Fibroblast of skin of right biceps (primary cell): ENCODE data around the gene OTULIN.
A peak's percentile ranks its signal among the peaks of the same experiment; 100 is the strongest.

Experiments
- DNase-seq: peaks from one replicate; pipeline ENCODE4 v3.0.0-alpha.2; 2013

OTULIN gene

DNA sequence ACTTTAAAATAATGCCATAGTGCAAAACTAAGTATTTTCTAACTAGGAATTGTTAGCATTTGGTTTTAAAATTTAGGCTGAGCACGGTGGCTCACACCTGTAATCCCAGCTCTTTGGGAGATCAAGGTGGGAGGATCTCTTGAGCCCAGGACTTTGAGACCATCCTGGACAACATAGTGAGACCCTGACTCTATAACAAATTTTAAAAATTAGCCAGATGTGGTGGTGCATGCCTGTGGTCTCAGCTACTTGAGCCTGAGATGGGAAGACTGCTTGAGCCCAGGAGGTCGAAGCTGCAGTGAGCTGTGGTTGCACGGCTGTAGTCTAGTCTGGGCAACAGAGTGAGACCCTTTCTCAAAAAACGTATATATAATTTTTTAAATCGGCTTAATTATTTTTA, 4.9 kb downstream of the OTULIN start:
- no peak for DNase-seq

DNA sequence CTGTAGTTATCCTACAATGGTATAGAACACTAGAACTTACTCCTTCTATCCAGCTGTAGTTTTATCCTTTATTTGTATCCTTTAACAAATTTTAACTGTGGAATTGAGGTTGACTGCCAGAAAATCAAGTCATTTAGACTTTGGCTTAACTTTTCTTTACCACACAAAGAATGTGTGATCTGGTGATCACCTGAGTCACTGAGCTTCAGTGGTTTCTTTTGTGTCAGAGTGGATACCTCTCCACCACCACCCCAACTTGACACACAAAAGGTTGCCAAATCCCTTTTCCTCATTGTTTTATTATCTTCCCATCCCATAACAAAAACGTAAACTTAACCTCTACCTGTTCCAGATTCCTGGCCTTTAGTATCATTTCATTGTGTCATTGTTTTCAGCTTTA, 5.5 kb downstream of the OTULIN start:
- DNase-seq: peak; percentile 32

DNA sequence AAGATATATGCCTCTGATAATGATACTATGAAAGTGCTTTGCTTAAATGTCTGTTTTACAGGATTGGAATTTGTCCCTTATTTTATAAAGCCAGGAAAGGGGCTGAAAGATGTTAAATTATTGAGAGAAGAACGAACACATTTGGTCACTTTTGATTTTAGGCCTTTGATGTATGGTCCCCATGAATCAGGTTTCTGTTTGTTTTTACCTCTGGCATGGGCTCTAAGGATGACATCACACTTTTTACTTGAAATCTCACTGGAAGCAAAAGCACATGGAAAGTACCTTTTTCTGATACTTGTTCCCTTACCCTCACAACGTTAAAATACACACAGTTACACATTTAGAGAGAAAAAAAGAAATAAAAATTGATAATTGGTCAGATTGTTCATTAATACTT, 6.9 kb downstream of the OTULIN start:
- DNase-seq: no peak

DNA sequence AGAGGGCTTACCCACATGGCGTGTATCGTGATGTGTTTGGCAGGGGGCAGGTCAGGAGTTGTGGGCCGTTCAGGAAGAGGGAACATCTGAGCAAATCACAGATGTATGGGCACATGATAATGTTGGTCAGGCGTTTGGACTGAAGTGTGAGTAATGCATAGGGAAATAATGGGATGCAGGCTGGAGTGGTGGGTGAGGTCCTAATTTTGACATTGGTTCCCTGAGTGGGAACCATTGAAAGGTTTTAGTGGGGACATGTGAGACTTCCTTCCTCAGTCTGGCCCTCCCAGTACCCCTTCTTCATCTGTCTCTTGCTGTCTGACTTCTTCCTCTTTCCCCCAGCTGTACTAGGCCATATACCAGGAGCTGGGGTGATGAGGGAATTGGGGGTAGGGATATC, 7.6 kb downstream of the OTULIN start:
- no peak for DNase-seq

DNA sequence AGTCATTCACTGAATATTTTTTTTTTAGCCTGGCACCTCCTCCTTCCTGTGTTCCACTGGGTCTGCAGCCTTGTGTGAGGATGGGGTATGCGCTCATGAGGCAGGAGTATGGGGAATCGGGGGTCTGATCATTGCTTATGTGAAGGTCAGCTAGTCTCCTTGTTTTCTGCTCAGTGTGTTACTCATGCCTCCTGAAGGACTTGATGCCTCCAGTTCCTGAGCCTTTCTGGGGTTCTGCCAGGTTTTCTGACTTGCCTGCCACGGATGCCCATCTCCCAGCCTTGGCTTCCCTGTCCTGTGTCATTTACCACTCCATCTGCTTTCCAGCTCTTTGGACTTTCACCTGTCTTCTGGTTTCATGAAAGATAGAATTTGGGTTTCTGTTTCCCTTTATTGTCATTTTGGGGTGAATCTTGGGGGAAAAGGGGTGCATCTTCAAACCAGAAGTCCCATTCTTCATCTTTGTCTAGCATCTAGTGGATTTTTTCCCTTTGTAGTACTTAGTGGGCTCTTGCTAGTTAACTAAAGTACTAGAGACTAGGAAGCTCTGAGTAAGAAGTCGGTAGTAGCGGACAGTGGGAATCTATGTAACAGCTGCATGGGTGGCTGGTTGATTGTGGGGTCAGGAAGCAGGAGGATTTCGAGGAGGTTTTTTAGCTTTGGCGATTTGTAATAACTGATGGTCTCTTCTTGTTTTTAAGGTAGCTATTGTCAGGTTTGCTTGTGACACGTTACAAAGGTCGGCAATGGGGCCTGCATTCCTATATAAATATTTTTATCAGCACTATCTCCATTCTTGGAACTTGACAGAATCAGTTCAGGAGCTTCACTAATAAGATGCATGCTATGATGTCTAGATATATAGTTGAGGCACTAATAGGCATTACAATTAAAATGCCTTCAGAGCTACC, 8.2 kb downstream of the OTULIN start:
- DNase-seq: peak; percentile 29

DNA sequence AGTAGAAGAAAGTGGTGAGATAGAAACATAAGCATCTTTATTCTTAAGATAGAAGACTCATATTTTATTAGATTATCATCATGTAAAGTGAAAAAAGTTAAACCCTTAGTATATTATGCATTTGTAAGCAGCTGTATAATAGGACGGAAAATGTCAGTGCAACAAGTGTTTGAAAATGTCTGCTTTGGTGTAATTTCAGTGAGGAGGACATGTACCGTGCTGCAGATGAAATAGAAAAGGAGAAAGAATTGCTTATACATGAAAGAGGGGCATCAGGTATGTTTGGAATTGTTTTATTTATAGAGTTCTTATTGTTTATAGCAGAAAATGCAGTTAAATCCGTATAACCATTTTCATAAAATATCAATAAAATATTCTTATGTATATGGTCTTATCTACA, 8.9 kb downstream of the OTULIN start:
- no peak for DNase-seq

DNA sequence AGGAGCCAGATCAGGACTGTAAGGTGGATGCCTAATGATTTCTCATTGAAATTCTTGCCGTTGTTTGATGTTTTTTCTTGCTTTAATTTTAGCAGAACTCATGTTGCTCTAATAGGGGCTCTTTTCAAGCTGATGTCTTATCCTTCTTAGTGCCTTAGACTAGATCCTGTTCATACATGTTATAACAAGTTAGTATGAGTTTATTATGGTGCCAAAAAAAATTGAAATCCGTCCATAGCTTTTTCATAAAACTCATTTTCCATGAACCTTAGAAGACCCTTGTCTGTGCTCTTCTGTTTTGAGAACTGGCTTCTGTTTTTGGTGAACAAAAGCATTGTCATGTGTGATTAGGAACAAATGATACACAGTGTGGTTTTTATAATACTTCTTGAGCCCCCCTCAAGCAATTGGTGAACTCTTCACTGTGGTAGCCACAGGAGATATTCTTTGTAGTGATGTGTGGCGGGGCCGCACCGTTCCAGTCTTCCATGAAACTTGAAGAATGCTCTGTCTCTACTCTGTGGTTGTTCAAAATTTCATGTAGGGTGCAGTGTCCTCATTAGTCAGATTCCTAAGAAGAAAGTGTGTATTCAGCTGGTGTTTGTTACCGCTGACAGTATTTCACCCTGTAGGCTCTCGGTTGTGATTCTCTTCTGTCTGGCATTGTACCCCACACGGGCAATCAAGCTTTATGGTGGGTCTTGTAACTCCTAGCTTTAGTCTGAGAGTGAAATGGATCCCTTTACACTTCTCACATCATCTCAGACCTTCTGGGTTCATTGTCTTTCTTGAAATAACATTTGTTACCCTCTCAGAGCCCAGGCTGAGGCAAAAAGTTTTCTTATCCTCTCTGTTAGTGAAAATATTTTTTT, 10.7 kb downstream of the OTULIN start:
- peak; percentile 11 for DNase-seq

DNA sequence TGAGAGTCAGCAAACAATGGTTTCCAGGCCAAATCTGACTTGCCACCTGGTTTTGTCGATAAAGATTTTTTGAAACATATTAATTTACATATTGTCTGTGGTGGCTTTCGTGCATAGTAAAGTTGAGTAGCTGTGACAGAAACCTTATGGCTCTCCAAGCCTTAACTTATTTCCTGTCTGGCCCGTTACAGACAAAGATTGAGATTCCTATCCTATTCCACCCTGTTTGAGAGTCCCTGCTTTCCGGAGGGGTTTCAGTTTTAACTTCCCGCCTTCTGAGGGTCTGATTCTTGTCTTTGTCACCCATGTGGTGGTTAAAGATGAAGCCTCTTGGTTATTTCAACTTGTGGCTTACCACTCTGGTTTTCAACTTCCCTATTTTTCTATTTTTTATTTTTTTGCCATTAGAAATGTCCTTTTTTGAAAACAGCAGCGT, 11.4 kb downstream of the OTULIN start:
- DNase-seq: no peak

DNA sequence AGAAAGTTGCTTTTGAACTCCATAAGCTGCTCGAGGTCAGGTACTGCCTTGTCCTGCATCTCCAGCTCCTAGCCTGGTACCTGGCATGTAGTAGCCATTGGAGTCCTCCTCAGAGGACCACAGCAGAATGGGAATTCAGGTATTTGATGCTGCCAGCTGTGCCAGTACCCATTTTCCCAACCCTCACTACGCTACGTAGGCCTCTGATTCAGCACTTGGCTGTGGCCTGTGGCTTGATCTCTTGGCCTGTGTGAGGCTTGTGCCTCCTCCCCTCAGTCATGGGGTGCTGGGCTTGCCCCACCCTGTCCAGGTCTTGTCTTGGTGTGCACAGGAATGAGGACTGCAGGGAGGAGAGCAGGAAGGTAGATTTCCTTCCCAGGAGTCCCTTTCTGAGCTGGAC, 11.8 kb downstream of the OTULIN start:
- no peak for DNase-seq

DNA sequence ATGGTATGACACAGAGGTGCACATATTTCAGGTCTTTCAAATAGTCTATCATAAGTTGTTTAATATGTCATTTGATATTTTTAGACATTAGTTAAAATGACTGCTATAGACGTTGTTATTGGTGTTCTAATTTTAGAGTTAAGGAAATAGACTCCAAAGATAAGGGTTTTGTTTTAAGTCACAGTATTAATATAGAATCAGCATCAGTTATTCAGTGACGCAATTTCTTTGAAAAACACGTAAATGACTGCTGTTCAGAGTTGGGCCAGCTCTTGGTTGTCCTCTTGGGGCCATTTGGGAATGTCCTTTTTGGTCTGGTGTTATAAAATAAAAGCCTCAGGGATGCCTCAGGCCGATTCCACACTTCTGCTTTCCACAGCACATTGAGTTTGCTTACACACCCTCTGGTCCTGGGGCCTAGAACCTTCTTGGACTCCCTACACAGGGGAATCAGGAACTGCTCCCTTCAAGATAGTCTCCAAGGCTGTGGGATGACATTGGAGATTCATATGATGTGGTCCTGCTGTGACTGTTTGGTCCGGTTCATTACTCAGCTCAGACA, 14.3 kb downstream of the OTULIN start:
- DNase-seq: no peak

DNA sequence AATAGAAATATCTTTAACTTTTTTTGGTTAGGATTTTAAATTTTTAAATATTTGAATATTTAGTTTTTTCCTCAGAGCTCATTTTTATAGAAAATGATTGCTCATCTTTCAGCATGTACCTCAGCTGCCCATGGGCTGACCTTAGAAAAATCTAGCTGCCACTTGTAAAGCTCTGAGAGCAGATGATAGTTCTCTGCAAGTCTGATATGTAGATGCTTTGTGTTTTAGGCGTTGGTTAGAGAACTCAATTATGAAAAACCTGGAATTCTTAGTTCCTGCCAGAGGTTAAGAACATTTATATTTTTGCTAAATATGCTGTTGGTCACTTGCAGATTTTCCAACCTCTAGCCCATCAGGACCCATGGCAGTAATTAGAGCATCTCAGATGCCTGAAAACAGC, 15.1 kb downstream of the OTULIN start:
- no peak for DNase-seq

DNA sequence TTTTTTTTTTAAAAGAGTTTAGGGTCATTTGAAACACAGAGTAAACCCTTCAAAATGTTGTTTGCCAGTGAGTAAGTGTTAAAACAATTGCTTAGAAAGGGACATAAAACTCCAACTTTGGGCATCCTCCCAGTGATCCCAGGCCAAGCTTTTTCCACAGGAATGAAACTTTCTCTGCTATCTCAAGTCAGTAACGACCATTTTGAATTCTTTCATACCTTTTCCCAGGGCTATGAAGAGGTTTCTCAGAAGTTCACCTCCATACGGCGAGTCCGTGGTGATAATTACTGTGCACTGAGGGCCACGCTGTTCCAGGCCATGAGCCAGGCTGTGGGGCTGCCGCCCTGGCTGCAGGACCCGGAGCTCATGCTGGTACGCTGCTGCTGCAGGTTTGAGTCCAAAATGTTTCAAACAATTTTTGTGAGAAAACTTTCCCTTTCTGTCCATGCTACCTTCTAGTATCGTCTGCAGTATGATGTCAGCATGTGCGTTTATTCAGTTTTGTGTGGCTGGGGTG, 16.8 kb downstream of the OTULIN start:
- no peak for DNase-seq

DNA sequence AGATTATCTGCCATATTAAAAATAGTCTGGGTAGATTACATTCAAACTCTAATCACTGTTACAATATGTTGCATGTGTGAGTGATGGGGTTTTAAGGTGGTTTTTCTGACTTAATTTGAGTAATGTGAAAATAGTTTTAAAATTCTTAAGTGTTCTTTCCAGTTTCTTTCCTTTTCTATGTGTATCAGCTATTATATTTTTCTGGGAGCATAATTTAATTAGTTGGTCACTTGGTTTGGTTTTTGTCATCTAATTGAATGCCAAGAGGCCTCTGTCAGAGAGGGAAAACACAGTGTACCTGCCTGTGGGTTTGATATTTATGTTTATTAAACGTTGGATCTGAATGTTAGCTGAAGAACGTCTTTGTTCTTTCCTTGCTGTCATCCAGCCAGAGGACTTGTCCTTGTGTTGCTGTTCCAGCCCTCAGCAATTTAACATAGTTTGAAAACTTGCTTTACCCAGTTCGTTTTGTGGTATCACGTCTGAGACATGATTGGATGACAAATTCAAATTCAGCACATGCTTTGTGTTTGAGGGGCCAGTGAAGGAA, 19.5 kb downstream of the OTULIN start:
- DNase-seq: no peak

DNA sequence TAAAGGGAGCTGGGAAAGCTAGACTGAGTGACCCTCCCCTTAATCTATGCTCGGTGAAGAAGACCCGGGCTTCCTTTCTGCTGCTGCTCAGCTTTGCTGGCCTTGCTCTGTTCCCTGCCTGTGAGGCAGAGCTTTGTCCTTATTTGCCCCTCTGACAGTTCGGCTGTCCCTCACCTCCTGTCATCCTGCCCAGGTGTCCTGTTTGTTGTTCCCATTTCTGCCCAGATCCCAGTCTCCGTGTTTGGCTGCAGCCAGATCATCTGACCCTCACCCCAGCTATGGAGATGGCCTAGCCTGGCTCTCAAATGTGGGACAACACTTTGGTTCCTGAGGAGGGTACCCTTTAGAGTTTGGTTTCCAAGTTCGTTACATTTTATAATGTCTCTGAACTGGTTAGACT, 20.2 kb downstream of the OTULIN start:
- DNase-seq: no peak

DNA sequence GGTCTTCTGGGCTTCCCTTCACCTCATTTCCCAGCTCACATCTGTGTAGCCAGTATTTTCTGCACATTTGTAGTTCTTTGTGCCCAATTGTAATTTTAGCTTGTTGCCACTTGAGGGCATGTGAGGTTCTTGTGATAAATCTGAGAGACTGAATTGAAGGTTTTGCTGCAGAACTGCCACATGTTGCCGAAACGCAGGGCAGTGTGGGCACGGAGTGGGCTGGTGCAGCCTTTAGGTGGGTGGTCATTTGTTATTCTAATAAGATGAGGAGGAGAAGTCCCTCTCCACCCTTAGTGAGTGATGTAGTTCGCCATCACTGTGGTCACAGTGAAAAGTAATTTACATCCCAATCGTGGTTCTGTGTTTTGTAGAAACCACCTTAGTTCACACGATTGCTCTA, 21.2 kb downstream of the OTULIN start:
- peak; percentile 56 for DNase-seq

DNA sequence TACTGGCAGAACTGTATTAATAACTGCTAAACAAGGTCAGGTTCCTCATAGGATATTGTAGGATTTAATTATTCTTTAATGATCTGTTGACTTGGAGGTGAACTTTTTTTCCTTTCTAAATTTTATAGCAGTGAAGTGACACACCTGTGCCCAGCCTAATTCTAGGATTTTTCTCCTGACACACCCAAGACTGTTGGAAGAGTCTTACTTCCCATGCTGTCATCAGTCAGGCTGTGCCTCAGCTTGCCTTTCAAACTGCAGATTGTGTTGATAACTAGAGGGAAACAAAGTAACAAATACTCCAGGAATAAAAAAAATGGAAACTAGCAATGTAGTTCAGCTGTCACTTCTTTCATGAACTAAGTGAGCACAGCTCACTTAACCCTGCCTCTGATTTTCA, 22.0 kb downstream of the OTULIN start:
- DNase-seq: no peak

DNA sequence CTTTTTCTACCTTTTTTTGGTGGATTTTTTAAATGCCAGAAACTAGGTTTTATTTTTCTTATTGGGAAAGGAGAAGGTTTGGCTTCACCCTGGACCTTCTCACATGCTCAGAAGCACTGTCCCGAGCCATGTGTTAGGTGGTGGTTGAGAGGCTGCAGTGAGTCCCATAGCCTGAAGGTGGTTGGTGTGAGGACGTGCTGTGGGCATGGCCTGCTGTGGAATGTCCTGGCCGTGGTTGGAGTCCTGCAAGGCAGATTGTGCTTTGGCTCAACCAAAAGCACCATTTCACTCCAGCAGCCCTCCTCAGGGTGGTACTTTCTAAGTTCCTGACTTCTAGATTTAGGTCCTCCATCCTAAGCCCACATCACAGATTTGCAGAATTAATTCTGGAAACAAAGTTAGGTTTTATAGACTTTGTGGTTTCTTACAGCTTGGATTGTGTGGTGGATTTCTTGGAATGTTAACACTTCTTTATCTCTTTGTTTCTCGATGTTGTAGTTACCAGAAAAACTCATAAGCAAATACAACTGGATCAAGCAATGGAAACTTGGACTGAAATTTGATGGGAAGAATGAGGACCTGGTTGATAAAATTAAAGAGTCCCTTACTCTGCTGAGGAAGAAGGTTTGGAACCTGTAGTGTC, 22.6 kb downstream of the OTULIN start:
- no peak for DNase-seq

DNA sequence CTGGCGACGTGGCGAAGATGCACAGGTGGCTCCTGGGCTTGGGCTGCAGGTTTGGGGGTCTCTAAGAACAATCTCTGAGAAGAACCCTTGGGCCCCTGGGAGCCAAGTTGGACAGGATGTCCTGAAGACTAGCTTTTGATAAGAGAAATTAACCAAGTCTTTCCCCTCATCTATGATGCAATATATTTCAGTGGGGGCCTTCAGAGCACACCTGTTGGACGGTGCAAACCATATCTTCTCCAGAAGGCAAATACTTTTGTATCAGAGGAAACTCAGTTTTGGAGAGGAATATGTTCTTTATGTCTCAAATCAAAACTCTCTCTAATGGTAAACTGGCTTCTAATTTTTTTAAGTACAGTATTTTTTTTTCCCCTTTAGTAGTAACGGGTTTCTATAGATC, 28.6 kb downstream of the OTULIN start:
- no peak for DNase-seq

DNA sequence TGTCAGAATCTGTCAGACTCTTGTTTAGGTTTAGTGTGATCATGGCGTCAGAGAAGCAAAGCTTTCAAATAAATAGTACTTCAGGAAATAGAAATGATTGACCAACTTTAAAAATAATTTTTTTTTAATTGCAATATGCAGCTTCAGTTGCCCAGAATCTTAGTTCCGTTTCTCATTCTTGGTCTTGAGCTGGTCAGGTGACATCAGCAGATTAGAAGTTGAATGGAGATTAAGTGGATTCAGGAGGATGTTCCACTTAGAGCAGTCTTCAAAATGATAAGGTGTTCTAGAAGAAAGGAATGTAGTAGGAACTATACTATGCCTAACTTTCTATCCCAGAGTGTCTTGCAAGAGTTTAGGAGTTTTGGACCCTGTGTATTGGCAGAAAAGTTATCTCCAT, 30.6 kb downstream of the OTULIN start:
- no peak for DNase-seq

DNA sequence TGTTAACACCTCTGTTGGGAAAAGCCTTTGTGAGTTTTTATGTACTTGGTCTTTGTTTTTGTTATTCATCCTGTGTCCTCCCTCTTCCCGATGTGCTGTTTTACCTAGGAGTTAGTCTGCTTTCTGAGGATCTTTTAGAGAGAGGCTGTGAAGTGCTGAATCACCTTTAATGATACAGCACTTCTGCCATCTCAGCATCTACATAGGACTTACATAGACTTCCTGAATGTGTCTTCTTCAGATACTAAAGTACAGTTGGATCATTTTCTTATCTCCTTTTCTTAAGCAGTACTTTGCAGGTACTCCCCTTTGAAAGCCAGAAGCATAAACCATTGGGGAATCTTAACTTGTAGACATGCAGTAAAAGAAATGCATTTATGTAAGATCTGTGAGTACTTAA, 31.5 kb downstream of the OTULIN start:
- no peak for DNase-seq

DNA sequence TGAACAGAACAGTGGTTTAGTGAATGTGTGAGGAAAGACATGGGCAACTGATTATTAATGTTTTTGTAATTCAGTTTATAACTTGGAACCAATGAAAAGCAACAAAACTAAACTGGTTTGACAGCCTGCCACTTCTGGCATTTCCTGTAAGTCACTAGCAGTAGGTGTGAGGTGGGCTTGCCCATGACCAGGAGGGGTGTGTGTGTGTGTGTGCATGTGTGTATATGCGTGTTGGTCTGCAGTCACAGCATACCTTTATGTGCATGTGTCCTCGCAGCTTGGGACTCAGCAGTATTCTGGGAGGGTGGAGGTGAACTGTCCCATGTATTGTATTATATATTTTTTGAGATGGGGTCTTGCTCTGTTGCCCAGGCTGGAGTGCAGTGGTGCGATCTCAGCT, 32.3 kb downstream of the OTULIN start:
- DNase-seq: no peak

DNA sequence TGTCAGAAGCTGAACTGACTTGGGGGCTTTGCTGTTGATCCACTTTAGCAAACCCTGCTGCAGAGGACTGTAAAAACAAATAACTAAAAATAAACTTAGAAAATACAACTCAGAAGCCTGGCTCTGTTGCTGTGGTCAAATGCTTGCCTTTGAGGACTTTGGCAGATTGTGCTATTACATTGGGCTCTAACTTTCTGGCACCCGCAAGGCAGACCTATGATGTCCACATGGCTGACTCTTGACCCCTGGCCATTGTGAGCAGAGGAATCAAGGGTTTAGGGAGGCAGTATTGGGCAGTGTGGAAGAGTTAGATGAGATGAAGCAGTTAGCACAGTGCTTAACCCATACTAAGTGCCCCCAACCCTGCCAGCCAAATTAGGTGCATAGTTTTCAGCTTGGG, 34.0 kb downstream of the OTULIN start:
- no peak for DNase-seq

DNA sequence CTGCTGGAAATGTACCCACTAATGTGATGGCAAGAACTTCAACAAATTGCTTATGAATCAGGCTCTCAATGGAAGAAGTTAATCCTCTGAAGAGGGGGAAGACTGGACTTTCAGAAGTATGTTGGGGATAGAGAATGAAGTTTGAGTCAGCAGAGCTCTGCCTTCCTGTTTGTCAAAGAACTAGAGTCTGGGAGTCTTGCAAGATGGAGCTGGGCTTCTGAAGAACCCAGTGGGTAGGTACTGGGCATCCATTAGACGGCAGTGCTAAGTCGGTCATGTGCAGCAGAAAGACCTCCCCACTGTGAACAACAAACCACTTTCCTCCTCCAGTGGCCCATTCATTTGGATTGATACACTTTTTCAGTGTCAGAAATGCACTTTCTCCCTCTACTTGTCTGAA, 34.6 kb downstream of the OTULIN start:
- DNase-seq: no peak
